OCI-M1 (cell line): ENCODE results near the gene IL19.
A peak's percentile ranks its signal among the peaks of the same experiment; 100 is the strongest.

Experiments used
- DNase-seq: peaks from one replicate; lab custom pipeline; 2025; lab: John Stamatoyannopoulos, UW

IL19 gene

GRCh38 chr1:206800891-206801290 lies 30.3 kb downstream of the IL19 start:
- DNase-seq, result no peak

- DNase-seq, result peak; percentile 19
These were observed 30.9 kb downstream of the IL19 start for GRCh38 chr1:206801467-206801866.

DNA sequence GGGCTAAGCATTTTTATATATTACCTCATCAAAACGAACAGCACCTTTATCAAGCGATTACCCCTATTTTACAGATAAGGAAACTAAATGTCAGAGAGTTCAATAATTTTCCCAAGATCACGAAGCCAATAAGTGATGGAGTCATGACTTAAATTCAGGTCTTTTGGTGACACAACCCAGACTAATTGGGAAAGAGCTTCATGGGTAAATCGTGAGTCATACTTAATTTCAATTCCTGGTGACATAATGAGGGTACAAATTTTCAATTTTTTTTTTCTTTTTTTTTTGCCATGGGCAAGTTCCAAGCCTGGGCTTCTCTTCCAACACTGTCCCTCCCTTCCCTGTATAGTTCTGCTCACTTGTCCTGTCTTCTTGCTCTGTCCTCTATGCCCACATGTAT lies 31.8 kb downstream of the IL19 start:
- DNase-seq, result no peak

- no peak for DNase-seq
These were observed 32.7 kb downstream of the IL19 start for GRCh38 chr1:206803221-206803730.

DNA sequence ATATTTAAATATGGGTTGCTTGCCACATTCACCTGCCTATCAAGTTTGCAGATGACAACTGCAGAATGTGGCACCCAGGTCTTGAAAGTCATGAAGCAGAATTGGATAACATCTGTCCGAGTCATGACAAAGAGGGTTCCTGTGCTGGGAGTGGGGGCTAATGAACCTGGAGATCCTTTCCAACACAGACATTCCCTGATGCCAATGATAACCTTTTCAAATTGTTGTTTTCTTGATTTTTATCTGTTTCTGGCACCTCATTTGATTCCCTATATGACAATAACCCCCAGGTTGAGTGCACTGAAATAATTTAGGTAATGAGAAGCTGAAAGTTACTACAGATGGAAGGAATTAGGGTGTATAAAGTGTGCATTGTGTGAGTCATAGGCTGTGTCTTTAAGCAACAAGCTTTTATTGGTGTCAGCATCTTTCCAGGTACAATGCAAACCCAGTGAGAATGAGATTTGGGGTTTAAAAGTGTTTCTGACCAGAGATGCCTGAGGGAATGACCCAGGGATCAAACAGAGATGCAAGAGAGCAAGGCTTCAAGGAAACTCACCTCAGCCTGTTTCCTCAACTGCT lies 33.7 kb downstream of the IL19 start:
- DNase-seq, result no peak

GRCh38 chr1:206805357-206805756 lies 34.8 kb downstream of the IL19 start:
- DNase-seq, result peak; percentile 45

DNA sequence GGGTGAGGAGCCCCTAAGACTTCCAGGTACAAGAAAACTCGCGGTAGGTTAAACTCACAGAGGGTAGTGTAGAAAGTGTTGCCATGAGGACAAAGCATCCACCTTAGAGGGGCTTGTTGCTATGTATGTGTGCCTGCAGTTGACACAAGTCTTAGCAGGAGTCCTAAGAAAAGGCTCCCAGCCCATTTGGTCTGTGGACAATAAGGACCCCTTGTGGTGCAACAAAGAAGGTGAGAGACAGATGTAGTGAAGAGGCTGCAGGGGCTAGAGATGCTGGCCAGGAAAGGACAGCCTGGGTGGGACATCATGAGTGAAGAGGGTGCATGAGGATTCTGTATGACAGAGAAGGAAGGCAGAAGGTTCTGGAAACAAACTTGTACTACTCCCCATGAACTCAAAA lies 38.0 kb downstream of the IL19 start:
- DNase-seq, result peak; percentile 79

GRCh38 chr1:206809504-206810084 lies 39.0 kb downstream of the IL19 start:
- DNase-seq, result peak; percentile 73

GRCh38 chr1:206812471-206812870 lies 41.9 kb downstream of the IL19 start:
- peak; percentile 23 for DNase-seq

DNA sequence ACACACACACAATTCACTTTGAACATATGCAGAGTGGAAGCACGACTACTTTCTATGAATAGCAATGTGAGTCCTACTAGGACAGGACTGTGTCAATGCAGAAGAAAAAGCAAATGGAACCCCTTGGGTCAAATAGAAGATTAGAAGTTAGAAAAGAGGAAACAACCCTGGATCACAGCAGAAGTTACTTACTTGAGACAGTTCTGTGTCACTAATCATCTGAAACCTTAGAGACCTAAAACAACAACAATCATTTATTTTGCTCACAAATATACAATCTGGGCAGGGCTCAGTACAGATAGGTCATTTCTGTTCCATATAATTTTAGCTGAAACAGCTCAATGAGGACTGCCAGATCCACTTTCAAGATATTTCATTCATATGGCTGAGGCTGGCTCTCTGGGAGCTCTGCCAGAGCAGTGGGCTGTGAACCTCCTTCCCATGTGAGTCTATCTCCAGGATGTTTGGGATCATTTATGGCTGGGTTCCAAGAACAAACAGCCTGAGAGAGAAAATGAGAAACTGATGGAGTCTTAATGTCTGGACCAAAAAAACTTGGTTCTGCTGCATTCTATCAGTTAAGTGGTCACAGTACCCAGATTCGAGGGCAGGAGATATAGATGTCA lies 44.3 kb downstream of the IL19 start:
- DNase-seq, result peak; percentile 61

DNA sequence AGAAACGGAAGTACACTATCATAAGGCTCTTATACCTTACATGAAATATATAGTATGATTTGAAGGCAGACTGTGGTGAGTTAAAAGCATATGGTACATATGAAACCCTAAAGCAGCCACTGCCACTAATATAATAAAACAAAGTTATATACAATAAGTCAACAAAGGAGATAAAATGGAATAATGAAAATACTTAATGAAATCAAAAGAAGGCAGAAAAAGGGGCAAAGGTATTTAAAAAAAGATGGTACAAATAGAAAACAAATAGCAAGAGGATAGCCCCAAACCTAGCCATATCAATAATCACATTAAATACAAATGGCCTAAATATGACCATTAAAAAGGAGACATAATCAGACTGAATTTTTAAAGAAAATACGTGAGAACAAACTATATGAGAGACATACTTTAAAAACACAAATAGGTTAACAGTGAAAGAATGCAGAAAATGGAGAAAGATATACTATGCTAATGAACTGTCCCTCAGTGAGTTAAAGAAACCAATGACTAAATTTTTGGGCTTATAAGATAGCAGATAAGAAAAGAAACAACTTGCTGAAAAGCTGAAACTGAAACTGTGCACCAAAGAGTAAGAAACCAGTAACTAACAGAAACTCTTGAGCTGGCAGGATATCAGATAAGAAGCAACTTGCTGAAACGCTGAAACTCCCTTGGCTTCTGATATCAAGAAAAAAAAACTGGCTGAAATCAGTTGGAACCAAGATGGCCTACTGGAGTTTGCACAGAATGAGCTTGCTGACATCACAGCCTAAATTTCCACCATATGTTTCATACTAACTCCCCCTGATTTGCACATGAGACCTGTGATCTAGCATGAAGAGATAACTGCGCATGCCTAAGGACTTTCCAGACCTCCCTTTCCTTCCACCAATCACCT lies 46.1 kb downstream of the IL19 start:
- DNase-seq, result peak; percentile 98

- no peak for DNase-seq
These were observed 50.9 kb downstream of the IL19 start for GRCh38 chr1:206821493-206821892.

GRCh38 chr1:206823727-206824126 lies 53.2 kb downstream of the IL19 start:
- DNase-seq, result no peak

DNA sequence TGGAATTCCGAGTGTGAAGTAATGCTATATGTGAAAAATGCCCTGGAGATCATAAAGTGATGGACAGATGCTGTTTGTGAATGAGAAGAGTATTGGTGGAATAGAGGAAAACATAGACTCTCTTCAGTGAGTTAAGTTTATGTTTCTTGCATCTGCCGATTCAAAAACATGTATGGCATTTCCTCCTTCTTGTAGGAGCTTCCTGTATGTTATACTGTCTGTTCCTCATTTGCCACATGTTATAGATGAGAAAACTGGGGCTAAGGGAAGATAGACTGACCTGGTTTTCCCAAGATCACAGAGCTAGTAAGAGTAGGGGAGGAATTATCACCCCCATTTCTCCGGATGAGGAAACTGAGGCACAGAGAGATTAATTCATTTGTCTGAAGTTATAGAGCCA lies 53.8 kb downstream of the IL19 start:
- DNase-seq, result no peak

- no peak for DNase-seq
These were observed 55.8 kb downstream of the IL19 start for GRCh38 chr1:206826394-206826793.

DNA sequence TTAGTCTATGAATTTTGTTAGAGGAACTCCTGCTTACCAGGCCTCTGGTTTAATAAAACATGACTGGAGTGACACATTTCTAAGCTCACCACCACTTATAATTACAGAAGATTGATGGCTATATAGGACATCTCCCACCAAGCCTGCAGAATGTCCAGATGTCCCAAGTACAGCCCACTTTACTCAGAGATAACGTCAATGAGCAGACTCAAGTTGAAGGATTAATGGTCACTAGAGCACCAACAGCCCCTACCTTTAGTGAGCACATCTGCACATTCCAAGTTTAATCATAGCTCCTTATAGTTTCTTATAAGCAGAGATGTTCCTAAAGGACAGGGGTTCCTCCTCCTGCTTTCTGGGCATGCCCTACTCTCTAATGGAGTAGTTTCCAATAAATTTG lies 57.5 kb downstream of the IL19 start:
- no peak for DNase-seq

DNA sequence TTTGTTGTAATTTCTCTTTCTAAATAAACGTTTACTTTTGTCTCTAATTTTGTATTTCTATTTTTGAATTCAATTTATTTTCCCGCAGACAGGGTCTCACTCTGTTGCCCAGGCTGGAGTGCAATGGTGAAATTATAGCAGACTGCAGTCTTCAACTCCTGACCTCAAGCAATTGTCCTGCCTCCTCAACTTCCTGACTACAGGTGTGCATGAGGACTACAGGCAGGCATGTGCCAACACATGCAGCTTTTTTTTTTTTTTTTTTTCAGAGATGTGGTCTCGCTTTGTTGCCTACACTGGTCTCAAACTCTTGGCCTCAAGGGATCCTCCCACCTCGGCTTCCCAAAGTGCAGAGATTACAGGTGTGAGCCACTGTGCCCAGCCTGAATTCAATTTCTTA lies 58.2 kb downstream of the IL19 start:
- DNase-seq, result no peak

DNA sequence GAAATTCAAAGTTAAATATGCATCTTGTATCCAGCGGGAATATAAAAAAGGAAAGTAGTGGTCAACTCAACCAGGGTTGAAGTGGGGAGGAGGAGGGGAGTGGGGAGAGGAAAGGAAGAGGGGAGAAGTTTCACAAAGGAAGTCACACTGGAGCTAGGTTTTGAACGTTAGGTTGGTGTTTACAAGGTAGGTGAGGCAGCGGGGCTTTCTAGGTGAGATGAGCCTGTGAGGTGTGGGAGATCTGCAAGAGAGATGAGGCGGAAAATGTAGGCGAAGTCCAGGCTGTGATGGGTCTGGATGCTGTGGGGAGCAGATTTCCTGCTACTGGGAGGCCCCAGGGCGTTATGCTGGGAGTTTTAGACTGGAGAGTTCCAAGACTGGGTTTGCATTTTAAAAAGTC lies 58.7 kb downstream of the IL19 start:
- DNase-seq, result no peak

DNA sequence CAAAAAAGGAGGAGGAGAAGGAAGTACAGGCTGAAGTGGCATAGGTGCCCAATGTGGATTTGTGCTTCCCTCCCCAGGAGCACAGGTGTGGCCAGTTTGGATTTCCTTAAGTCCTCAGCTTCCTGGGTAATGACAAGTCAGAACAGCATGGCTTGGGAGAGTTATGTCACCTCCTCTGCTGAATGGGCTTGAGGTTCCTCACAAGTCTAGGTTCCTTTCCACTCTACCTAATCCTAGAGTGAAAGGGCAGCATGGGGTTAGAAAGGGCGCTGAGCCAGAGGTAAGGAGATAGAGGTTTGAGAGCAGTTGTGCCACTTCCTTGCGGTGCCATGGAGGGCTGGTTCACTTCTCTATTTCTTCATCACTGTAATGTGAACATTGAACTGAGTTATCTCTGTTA lies 59.3 kb downstream of the IL19 start:
- peak; percentile 28 for DNase-seq

GRCh38 chr1:206831650-206832049 lies 61.1 kb downstream of the IL19 start:
- no peak for DNase-seq

DNA sequence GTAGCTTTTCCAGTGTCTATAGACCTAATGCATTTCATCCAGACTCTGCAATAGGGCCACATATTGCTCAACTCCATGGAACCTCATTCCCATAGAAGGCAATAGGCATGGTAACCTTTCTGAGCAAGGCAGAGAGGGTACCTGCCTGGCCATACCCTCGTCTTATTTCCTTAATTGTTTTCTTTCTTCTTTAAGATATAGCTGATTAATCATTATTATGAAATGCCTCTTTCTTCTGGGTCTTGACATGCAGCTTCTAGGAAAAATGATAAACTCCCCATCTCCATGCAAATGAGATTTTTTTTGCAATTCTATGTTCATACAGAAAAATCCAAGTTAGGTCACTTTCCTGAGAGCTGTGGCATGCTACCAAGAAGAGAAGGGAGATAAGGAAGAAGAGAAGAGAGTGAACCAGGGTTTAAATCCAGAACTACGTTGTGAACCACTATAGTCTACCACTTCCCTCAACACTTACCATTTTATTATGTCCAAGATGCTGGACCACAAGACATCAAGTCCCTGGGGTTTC lies 61.8 kb downstream of the IL19 start:
- peak; percentile 59 for DNase-seq

DNA sequence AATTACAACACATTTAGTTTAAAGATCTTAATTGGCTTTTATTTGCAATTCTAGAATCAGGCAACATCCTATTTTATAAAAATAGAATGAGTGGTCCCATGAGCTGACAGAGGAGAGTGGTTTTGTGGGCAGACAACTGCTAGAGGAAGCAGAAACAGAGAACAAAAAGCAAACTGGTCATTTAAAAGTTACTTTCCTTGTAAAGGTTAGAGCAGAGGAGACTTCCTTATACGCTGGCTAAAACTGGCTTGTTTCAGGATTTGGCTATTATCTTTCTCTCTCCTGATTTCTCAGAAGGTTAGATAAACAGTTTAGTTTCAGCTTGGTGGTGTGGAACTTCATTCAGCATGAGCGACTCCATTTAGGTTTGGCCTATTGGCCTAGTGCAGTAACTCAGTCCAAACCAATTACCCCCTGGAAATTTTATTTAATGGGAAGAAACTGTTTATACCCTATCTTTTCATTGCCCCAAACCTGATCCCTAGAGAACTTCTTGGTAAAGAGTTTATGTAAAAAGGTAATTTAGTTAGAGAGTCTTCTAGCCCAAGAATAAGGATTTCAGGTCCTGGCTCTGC lies 62.6 kb downstream of the IL19 start:
- DNase-seq, result peak; percentile 78
